ENCODE data around the gene MTERF4. TPM values are rescaled to one million over a fixed set of nuclear protein-coding genes. Genes with fewer than 3 reads are reported as not detected.

MTERF4 gene
- total and polyA plus RNA-seq, 2 of the 4 experiments (the other 2 are of a cell fraction) = 26.6 to 33.3 TPM

DNA sequence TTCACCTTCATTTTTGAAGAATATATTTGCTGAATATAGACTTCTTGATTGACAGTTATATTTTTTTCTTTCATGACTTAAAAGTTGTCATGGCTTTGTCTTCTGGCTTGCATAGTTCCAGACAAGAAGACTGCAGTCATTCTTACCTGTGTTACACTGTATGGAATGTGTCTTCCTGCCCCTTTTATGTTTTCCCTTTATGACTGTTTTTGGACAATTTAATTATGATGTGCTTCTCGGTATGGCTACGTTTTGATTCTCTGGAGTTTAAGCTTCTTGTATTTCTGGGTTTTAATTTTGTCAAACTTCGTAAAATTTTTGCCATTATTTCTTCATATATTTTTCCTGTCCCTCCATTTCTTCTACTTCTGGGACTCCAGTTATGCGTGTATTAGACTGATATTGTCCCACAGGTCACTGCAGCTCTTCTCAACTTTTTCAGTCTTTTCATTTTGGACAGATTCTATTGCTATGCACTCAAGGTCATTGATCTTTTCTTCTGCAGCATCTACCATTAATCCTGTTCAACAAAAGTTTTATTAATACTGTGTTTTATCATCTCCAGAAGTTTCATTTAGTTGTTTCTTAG lies 17.1 kb downstream of the MTERF4 start:
- no peak for DNase-seq
- Histone ChIP-seq H3K56ac (ENCODE audit: extremely low read depth, insufficient read depth, low read length) (no peak overlapping the region), H3K23ac (ENCODE audit: low read depth, low read length) (no peak overlapping the region), H2AK9ac (replicated peaks; ENCODE audit: low read depth, low read length, poor library complexity) (no peak overlapping the region), H4K91ac (ENCODE audit: insufficient read depth, low read depth, low read length) (no peak overlapping the region), H3K27me3 (ENCODE audit: control insufficient read depth, insufficient read depth, low read length) (no peaks in the 10 kb centered on the region), H2BK15ac (ENCODE audit: low read depth, low read length) (no peak overlapping the region), H3K4me3 (ENCODE audit: insufficient read depth, low read depth, low read length) (no peak overlapping the region), H3K9me3 (ENCODE audit: control insufficient read depth, insufficient read depth, low read length) (no peaks in the 10 kb centered on the region), H3K4me2 (ENCODE audit: low read depth, low read length) (no peak overlapping the region), H3K9me1 (ENCODE audit: insufficient read depth, low read length) (no peaks in the 10 kb centered on the region; the same call in 1 of the 2 replicates), H2BK20ac (ENCODE audit: low read depth, low read length) (no peak overlapping the region), H2BK5ac (ENCODE audit: low read depth, low read length, poor library complexity, severe bottlenecking) (no peak overlapping the region), H4K8ac (ENCODE audit: low read depth in 2 of 2, low read length in 2 of 2) (no peak overlapping the region), H3K27ac (ENCODE audit: insufficient read depth, low read length) (no peak overlapping the region), H3K9ac (ENCODE audit: low read depth, low read length) (no peak overlapping the region), H4K20me1 (ENCODE audit: insufficient read depth, low read length) (0 out of 2 replicates have a peak, but pooled peaks cover 2% of the 10 kb centered on the region), H3K79me1 (ENCODE audit: low read depth in 1 of 2, low read length in 2 of 2) (no peaks in the 10 kb centered on the region; a peak in 1 of 4 replicates), H3K4me1 (ENCODE audit: control insufficient read depth, insufficient read depth, low read length) (no peaks in the 10 kb centered on the region), H2AK5ac (ENCODE audit: low read depth, low read length) (no peak overlapping the region), H3K18ac (ENCODE audit: low read depth, low read length) (no peak overlapping the region), H3K14ac (replicated peaks; ENCODE audit: low read depth, low read length) (no peak overlapping the region), H3K36me3 (ENCODE audit: control insufficient read depth, insufficient read depth, low read length) (peaks cover 31% of the 10 kb centered on the region), H2AFZ (replicated peaks; ENCODE audit: low read length, poor library complexity) (no peak overlapping the region), H4K5ac (ENCODE audit: low read depth, low read length) (no peak overlapping the region), H3K4ac (ENCODE audit: low read depth, low read length) (no peak overlapping the region), H2BK120ac (ENCODE audit: low read depth, low read length) (no peak overlapping the region)
- ChIA-PET CTCF (no interaction called here), POLR2A (ENCODE audit: unreplicated experiment) (no interaction called here)
- TF ChIP-seq POLR2A (IDR thresholded peaks at IDR 0.05; ENCODE audit: low read depth, low read length) (no peak), RFX5 (IDR thresholded peaks at IDR 0.05; ENCODE audit: low read depth, low read length) (no peak), SMC3 (IDR thresholded peaks at IDR 0.05; ENCODE audit: low read depth, low read length) (no peak), CHD1 (IDR thresholded peaks at IDR 0.05; ENCODE audit: low read depth, low read length) (no peak), MXI1 (IDR thresholded peaks at IDR 0.05; ENCODE audit: borderline replicate concordance, low read depth, low read length) (no peak), BHLHE40 (IDR thresholded peaks at IDR 0.05; ENCODE audit: low read depth, low read length) (no peak), FOS (IDR thresholded peaks at IDR 0.05; ENCODE audit: low read depth, low read length) (no peak)
- TF ChIP-seq, protein P1, sequence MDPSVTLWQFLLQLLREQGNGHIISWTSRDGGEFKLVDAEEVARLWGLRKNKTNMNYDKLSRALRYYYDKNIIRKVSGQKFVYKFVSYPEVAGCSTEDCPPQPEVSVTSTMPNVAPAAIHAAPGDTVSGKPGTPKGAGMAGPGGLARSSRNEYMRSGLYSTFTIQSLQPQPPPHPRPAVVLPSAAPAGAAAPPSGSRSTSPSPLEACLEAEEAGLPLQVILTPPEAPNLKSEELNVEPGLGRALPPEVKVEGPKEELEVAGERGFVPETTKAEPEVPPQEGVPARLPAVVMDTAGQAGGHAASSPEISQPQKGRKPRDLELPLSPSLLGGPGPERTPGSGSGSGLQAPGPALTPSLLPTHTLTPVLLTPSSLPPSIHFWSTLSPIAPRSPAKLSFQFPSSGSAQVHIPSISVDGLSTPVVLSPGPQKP (IDR thresholded peaks at IDR 0.05; ENCODE audit: borderline replicate concordance, low read depth, low read length) = no peak
- TF ChIP-seq, protein P2, sequence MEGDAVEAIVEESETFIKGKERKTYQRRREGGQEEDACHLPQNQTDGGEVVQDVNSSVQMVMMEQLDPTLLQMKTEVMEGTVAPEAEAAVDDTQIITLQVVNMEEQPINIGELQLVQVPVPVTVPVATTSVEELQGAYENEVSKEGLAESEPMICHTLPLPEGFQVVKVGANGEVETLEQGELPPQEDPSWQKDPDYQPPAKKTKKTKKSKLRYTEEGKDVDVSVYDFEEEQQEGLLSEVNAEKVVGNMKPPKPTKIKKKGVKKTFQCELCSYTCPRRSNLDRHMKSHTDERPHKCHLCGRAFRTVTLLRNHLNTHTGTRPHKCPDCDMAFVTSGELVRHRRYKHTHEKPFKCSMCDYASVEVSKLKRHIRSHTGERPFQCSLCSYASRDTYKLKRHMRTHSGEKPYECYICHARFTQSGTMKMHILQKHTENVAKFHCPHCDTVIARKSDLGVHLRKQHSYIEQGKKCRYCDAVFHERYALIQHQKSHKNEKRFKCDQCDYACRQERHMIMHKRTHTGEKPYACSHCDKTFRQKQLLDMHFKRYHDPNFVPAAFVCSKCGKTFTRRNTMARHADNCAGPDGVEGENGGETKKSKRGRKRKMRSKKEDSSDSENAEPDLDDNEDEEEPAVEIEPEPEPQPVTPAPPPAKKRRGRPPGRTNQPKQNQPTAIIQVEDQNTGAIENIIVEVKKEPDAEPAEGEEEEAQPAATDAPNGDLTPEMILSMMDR (conservative IDR thresholded peaks at IDR 0.05; ENCODE audit: low read depth, low read length) = no peak
- dilution Hi-C loops (cut with HindIII; ENCODE audit: low sequenced_read_pairs, unreplicated experiment) (no loop called here), in situ Hi-C loops (cut with MboI; ENCODE audit: low sequenced_read_pairs) (no loop called here), intact Hi-C loops (cut with micrococcal nuclease) (no loop called here)
- ATAC-seq (ENCODE audit: low read depth) = no peak
- no CpG with 5 or more reads among the region's 4 CpGs for WGBS, 2 experiments (ENCODE audit: extremely low coverage in 2 of 2, insufficient read length in 1 of 2)
- no TSS peak for BruUV-seq (replicated peaks)

All from IMR-90 (cell line).